Stimulated activated CD4-positive, alpha-beta T cell treated with anti-CD3 and anti-CD28 coated beads, TNF-alpha, amount 100 ng/mL, for 1 hour (primary cell): Measurements from ENCODE around the gene SERTAD1.
"Not testable (repeated sequence)": the region's sequence is repeated elsewhere in the genome, so short reads cannot be mapped to it uniquely, and the experiment has no call there.

Experiments used
- DNase-seq, 3 donors: peaks; one replicate each; pipeline ENCODE4 v3.0.0-alpha.2; 2020; ENCODE audit warnings: low read depth in 3 of 3, low spot score in 1 of 3

Gene SERTAD1

GRCh38 chr19:40425450-40426287, at the start of gene SERTAD1:
Gene SERTAD1, minus strand, starts transcription at chr19:40425992. Its CDS starts 2,446 bp downstream, at chr19:40423546.
- peak; percentile 100 for DNase-seq

DNA sequence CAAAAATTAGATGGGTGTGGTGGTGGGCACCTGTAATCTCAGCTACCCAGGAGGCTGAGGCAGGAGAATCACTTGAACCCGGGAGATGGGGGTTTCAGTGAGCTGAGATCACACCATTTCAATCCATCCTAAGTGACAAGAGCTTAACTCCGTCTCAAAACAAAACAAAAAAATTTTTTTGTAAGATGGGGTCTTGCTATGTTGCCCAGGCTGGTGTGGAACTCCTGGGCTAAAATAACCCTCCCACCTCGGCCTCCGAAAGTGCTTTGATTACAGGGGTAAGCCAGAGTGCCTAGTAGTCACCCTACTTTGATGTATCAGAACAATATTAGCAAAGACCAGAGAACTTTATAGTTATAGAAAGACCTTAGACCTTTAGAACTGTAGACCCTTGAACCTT, 48.9 kb upstream of the SERTAD1 start:
- no peak for DNase-seq

GRCh38 chr19:40472516-40472915, 46.7 kb upstream of the SERTAD1 start:
- no peak for DNase-seq

DNA sequence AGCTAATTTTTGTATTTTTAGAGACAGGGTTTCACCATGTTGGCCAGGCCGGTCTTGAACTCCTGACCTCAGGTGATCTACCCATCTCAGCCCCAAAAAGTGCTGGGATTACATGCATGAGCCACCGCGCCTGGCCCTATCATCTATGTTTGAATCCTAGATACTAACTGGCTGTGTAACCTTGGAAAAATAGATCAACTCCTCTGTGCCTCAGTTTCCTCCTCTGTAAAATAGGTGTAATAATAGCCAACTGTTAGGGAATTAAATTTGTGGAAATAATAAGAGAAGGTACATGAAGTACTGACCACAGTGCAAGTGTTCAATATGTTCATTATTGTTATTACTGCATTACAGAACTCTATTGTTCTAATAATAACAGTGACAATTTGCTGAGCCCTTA, 45.3 kb upstream of the SERTAD1 start:
- DNase-seq = no peak

- no peak for DNase-seq
Measured at GRCh38 chr19:40469011-40469410, 43.2 kb upstream of the SERTAD1 start.

GRCh38 chr19:40466985-40467734, 41.4 kb upstream of the SERTAD1 start, which contains the start of gene SPTBN4:
Gene SPTBN4, plus strand, starts transcription at chr19:40467001. Its CDS starts 5,621 bp downstream, at chr19:40472622.
- DNase-seq = no peak

GRCh38 chr19:40466219-40466984, 40.6 kb upstream of the SERTAD1 start:
- DNase-seq = peak in 2 of 3 donors; percentile 24 to 35

GRCh38 chr19:40465557-40466218, 39.9 kb upstream of the SERTAD1 start, which contains the start of gene BLVRB:
Gene BLVRB, minus strand, starts transcription at chr19:40465745. Its CDS starts 57 bp downstream, at chr19:40465688.
- DNase-seq = peak; percentile 98 to 100 (median 99)

- DNase-seq = no peak
Measured at GRCh38 chr19:40465025-40465556, 39.3 kb upstream of the SERTAD1 start.

GRCh38 chr19:40464059-40465024, 38.5 kb upstream of the SERTAD1 start:
- DNase-seq = peak in 2 of 3 donors; percentile 42 to 70

DNA sequence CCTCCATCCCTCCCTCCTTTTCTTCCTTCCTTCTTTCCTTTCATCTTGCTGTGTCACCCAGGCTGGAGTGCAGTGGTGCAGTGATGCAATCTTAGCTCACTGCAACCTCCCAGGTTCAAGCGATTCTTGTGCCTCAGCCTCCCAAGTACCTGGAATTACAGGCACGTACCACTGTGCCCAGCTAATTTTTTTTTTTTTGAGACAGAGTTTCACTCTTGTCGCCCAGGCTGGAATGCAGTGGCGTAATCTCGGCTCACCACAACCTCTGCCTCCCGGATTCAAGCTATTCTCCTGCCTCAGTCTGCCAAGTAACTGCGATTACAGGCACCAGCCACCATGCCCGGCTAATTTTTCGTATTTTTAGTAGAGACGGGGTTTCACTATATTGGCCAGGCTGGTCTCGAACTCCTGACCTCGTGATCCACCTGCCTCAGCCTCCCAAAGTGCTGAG, 37.8 kb upstream of the SERTAD1 start:
- DNase-seq = not testable (repeated sequence)

DNA sequence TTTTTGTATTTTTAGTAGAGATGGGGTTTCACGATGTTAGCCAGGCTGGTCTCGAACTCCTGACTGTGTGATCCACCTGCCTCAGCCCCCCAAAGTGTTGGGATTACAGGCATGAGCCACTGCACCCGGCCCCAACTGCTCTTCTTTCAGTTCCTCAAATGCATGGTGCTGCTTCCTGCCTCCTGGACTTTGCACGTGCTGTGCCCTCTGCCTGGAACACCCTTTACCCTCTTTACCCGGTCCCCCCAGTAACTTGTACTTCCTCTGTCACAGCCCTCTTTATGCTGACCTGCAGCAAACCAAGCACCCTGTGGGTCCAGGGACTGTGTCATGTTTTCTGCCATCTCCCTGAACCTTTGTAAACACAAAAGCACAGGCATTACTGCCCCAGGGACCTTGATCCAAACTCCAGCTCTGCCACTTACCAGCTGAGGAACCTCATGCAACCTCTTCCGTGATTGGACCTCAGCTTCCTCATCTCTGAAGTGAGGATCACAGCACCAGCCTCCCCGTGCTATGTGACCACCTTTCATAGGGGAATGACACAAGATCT, 36.0 kb upstream of the SERTAD1 start:
- no peak for DNase-seq

GRCh38 chr19:40460185-40460584, 34.4 kb upstream of the SERTAD1 start:
- no peak for DNase-seq

DNA sequence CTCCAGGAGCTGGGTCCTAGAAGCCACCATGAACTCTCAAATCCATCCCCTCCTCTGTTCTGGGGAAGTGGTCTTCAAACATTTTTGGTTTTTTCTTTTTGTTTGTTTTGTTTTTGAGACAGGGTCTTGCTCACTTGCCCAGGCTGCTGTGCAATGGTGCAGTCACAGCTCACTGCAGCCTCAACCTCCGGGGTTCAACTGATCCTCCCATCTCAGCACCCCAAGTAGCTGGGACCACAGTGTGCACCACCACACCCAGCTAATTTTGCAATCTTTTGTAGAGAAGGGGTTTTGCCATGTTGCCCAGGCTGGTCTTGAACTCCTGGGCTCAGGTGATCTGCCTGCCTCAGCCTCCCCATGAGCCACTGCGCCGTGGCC, 32.8 kb upstream of the SERTAD1 start:
- no peak for DNase-seq

DNA sequence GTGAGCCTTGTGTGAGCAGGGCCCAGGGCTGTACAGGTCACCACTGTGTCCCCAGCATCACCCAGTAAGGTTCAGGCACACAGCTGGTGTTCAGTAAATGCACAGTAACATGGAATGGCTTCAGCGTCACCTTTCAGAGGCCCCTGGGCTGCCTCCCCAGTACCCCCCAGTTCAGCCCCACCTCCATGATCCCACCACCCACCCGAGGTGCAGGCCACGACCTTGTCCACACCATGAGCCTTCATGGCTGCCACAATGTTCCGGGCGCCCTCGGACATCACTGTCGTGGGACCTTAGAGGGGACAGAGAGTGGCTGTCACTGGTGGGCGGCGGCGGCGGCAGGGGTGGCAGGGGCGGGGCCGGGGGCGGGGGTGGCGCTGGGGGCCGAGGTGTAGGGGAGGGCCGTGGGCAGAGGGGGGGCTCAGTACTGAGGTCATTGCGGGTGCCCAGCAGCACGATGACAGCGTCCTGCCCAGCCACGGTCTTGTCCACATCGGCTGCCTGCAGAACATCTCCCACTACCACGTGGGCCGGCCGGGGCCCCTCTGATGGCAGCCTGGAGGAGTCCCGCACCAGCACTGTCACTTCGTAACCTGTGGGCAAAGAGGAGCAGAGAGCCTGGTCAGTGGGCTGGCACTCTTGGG, 32.3 kb upstream of the SERTAD1 start:
- DNase-seq = no peak

- no peak for DNase-seq
Measured at GRCh38 chr19:40457048-40457447, 31.3 kb upstream of the SERTAD1 start.

- not testable (repeated sequence) for DNase-seq
Measured at GRCh38 chr19:40453943-40454342, 28.2 kb upstream of the SERTAD1 start.

- no peak for DNase-seq
Measured at GRCh38 chr19:40453151-40453735, 27.5 kb upstream of the SERTAD1 start.
